ENCODE data around the gene LBX2.
A peak's percentile ranks its signal among the peaks of the same experiment; 100 is the strongest.

LBX2 gene

GRCh38 chr2:74525717-74526648, 26.6 kb upstream of the LBX2 start, which contains the start of gene DQX1:
TSS of gene DQX1 (minus strand) at chr2:74526231. CDS start at chr2:74525729, 502 bp downstream.
- DNase-seq (ENCODE audit: insufficient read length, low spot score) (peak; percentile 55), FAIRE-seq (no peak)
- no peak for TF ChIP-seq CTCF (IDR thresholded peaks at IDR 0.05; ENCODE audit: insufficient read depth, missing control alignments)

GRCh38 chr2:74524955-74525716, 25.7 kb upstream of the LBX2 start:
- no peak for FAIRE-seq
- no peak for TF ChIP-seq CTCF (IDR thresholded peaks at IDR 0.05; ENCODE audit: insufficient read depth, missing control alignments)
- DNase-seq (ENCODE audit: insufficient read length, low spot score), result no peak

DNA sequence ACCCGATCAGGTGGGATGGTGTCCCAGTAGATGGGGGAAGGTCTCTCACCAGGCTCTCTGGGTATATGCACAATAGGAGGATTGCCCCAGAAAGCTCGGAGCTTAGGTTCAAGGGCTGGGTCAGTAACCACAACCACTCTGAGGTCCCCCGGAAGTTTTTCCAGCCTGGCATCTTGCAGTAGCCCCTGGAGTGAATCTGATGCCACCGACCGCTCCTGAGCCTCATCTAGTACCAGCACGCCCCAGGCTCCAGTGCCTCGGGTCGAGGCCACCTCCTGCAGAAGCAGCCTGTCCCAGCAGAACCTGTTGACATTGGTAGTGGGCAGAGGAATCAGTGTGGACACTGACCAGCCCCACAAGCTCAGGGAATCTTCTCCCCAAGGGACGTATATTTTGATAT, 24.6 kb upstream of the LBX2 start:
- no peak for TF ChIP-seq CTCF (IDR thresholded peaks at IDR 0.05; ENCODE audit: insufficient read depth, missing control alignments)

GRCh38 chr2:74522516-74522915, 23.1 kb upstream of the LBX2 start:
- no peak for TF ChIP-seq CTCF (IDR thresholded peaks at IDR 0.05; ENCODE audit: insufficient read depth, missing control alignments)
- FAIRE-seq (no peak), DNase-seq (ENCODE audit: insufficient read length, low spot score) (no peak)

More for the DNA sequence above, 24.6 kb upstream of the LBX2 start:
- DNase-seq (ENCODE audit: insufficient read length, low spot score), result no peak
- FAIRE-seq, result no peak

DNA sequence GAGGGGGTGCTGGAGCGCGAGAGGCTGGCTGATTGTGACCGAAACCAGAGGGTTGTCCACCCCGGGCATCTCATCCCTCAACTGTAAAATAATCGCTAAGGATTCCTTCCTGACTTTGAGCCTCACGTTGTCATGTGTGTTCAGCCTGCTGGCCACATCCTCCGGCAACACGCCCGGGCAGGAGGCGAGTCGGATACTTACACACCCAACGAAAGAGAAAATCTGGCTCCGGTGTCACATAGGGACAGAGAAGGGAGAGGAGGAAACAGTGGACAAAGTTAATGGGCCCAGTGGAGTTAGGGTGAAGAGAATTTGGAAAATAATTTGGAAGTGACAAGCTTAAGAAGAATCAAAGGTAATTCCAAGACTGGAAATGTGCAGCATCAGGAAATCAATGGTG, 17.2 kb upstream of the LBX2 start:
- no peak for FAIRE-seq
- TF ChIP-seq CTCF (IDR thresholded peaks at IDR 0.05; ENCODE audit: insufficient read depth, missing control alignments), result no peak
- DNase-seq (ENCODE audit: insufficient read length, low spot score), result no peak

GRCh38 chr2:74515981-74516633, 16.7 kb upstream of the LBX2 start:
- DNase-seq (ENCODE audit: insufficient read length, low spot score) (peak; percentile 96), FAIRE-seq (no peak)
- no peak for TF ChIP-seq CTCF (IDR thresholded peaks at IDR 0.05; ENCODE audit: insufficient read depth, missing control alignments)
